ENCODE data around the gene AMTN. TPM values are rescaled to one million over a fixed set of nuclear protein-coding genes. Genes with fewer than 3 reads are reported as not detected.

Gene AMTN
- total RNA-seq, 6 experiments from 2014 or later, result not detected

DNA sequence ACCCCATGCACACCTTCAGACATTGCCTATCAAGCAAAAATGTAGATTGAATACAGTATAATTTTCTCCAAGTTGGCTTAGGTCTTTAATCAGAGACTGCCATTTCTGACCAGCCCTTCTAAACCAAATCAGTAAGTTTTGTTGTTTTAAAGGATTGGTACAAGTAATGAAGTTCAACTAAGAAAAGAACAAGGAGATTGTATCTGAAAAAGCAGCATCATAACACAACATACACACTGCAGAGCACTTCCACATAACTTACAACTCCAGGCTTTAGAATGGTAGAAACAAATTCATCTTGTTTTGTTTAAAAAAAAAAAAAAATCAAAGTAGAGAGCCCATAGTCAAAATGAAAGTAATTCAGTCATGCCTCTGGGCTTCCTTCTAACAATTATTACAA, 57.6 kb downstream of the AMTN start:
- Histone ChIP-seq H3K9me3 (no peaks in the 10 kb centered on the region), H3K4me3 (no peak overlapping the region), H3K27me3 (no peaks in the 10 kb centered on the region), H3K4me1 (no peaks in the 10 kb centered on the region), H3K36me3 (no peaks in the 10 kb centered on the region), H3K27ac (no peak overlapping the region)
- ATAC-seq (no peak), DNase-seq (no peak)
- intact Hi-C loops (cut with DNase I), result no loop called here
- no peak for TF ChIP-seq POLR2A (IDR thresholded peaks at IDR 0.05)
- TF ChIP-seq, protein P1, sequence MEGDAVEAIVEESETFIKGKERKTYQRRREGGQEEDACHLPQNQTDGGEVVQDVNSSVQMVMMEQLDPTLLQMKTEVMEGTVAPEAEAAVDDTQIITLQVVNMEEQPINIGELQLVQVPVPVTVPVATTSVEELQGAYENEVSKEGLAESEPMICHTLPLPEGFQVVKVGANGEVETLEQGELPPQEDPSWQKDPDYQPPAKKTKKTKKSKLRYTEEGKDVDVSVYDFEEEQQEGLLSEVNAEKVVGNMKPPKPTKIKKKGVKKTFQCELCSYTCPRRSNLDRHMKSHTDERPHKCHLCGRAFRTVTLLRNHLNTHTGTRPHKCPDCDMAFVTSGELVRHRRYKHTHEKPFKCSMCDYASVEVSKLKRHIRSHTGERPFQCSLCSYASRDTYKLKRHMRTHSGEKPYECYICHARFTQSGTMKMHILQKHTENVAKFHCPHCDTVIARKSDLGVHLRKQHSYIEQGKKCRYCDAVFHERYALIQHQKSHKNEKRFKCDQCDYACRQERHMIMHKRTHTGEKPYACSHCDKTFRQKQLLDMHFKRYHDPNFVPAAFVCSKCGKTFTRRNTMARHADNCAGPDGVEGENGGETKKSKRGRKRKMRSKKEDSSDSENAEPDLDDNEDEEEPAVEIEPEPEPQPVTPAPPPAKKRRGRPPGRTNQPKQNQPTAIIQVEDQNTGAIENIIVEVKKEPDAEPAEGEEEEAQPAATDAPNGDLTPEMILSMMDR (IDR thresholded peaks at IDR 0.05), result no peak

DNA sequence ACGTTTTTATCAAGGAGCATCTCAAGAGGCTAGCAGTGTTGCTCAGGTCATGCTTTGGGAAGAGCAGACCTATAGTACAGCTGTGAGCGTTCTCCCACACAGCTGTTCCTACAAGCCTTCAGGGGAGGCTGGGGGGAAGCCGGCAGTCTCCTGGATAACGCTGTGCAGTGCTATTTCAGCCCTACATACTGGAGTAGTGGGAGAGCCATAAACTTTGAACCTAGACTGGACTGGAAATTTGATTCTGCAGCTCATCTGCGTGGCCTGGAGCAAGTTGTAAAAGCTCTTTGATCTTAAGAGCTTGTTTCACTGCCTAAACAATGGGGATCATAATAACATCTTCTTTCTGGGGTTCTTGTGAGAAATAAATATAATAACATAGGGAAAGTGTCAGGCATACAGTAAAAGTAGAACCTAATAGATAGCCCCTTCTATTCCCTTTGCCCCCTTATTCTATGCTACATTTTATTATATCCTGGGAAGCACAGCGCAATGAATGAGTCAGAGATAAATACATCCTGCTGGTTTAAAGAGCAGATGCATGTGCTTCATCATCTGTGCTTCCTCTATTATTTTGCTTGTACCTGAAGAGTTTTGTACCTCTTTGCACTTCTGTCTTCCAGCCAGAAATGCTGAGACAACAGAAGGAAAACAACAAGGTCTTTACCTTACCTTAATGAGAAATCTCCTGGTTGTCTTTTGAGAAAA, 59.0 kb downstream of the AMTN start:
- Histone ChIP-seq H3K9me3 (no peaks in the 10 kb centered on the region), H3K4me3 (no peak overlapping the region), H3K27ac (no peak overlapping the region), H3K4me1 (no peaks in the 10 kb centered on the region), H3K27me3 (no peaks in the 10 kb centered on the region), H3K36me3 (no peaks in the 10 kb centered on the region)
- TF ChIP-seq, protein P1 (IDR thresholded peaks at IDR 0.05), result no peak
- TF ChIP-seq POLR2A (IDR thresholded peaks at IDR 0.05), result no peak
- DNase-seq (no peak), ATAC-seq (no peak)
- intact Hi-C loops (cut with DNase I), result no loop called here
- 54% methylated on average over 4 of the region's 6 CpGs for WGBS (ENCODE audit: insufficient coverage, low coverage, low lambda C conversion rate, missing lambda C conversion rate)

DNA sequence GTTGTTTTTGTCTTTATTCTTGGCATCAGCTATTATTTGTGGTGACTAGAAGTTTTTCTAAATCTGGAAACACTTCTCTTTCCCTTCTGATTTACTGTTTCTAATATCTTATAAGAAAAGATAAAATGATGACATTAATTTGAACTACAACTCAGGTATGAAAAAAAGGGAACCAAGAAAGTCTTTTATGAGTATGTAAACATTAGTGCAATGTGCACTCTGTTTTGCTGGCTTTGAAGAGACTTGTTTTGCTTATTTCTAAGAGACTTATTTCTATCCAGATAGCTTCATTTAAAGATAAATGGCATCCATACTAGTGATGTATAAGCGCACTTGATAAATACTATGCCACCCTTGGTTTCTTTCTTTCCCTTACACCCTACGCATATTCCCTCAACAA, 63.6 kb downstream of the AMTN start:
- Histone ChIP-seq H3K9me3 (no peaks in the 10 kb centered on the region), H3K4me3 (no peak overlapping the region), H3K27me3 (no peaks in the 10 kb centered on the region), H3K4me1 (no peaks in the 10 kb centered on the region), H3K27ac (no peak overlapping the region), H3K36me3 (no peaks in the 10 kb centered on the region)
- intact Hi-C loops (cut with DNase I), result no loop called here
- no peak for ATAC-seq
- WGBS (ENCODE audit: insufficient coverage, low coverage, low lambda C conversion rate, missing lambda C conversion rate), result 90% methylated on average over 2 of the region's 2 CpGs
- no peak for TF ChIP-seq POLR2A (IDR thresholded peaks at IDR 0.05)
- TF ChIP-seq, protein P1 (IDR thresholded peaks at IDR 0.05), result no peak
- DNase-seq, result no peak

Other genes with a start within 250 kb of the AMTN start
- gene CABS1, start 183.6 kb upstream of the AMTN start, total RNA-seq, result not detected
- not detected for gene SMR3A, start 157.8 kb upstream of the AMTN start, total RNA-seq
- not detected for gene SMR3B, start 135.4 kb upstream of the AMTN start, total RNA-seq
- gene OPRPN, start 120.6 kb upstream of the AMTN start, total RNA-seq, result 1 to 10 TPM in 1 of 6 experiments, under 1 TPM in 2, not detected in 3; 0.48 to 1.3 (median 0.53) TPM
- not detected for gene MUC7, start 46.4 kb upstream of the AMTN start, total RNA-seq
- gene AMBN, start 73.7 kb downstream of the AMTN start, total RNA-seq, result not detected
- gene ENAM, start 110.2 kb downstream of the AMTN start, total RNA-seq, result under 1 TPM; 0.07 to 0.86 (median 0.62) TPM
- 10 to 100 TPM in 3 of 6 experiments, 1 to 10 TPM in 3; 3.9 to 39.7 (median 9.3) TPM for gene JCHAIN, start 147.9 kb downstream of the AMTN start, total RNA-seq
- gene UTP3, start 170.0 kb downstream of the AMTN start, total RNA-seq, result 10 to 100 TPM; 10.2 to 22.3 (median 14.0) TPM
- gene RUFY3, start 203.4 kb downstream of the AMTN start, total RNA-seq, result 10 to 100 TPM; 24.1 to 58.3 (median 30.3) TPM

Measured in right lobe of liver (tissue), 6 donors.